Endodermal cell (in vitro differentiated cells): Measurements from ENCODE around the gene RIN3. TPM values are rescaled to one million over a fixed set of nuclear protein-coding genes. Genes with fewer than 3 reads are reported as not detected.
A peak's percentile ranks its signal among the peaks of the same experiment; 100 is the strongest.

Experiments
- DNase-seq: peaks from one replicate; pipeline ENCODE4 v3.0.0-alpha.2; 2017
- H3K27ac ChIP-seq: 2 replicates; pipeline ENCODE4 v1.5.1; 2013; ENCODE audit warnings: mild to moderate bottlenecking, low read depth, low read length, moderate library complexity
- H3K27me3 ChIP-seq: 2 replicates; pipeline ENCODE4 v1.6.1; 2013; ENCODE audit warnings: mild to moderate bottlenecking, low read length, moderate library complexity; ENCODE audit not compliant: insufficient read depth, control insufficient read depth, poor library complexity, severe bottlenecking
- H3K36me3 ChIP-seq: 2 replicates; pipeline ENCODE4 v1.7.0; 2013; ENCODE audit warnings: mild to moderate bottlenecking, low read length, moderate library complexity; ENCODE audit not compliant: control insufficient read depth, insufficient read depth
- H3K4me1 ChIP-seq: one replicate; pipeline ENCODE4 v1.7.0; 2013; ENCODE audit warnings: low read length; ENCODE audit not compliant: control insufficient read depth, insufficient read depth
- H3K4me3 ChIP-seq: 2 replicates; pipeline ENCODE4 v1.5.1; 2013; ENCODE audit warnings: mild to moderate bottlenecking, low read length, moderate library complexity
- H3K9ac ChIP-seq: 2 replicates; pipeline ENCODE4 v1.6.1; 2013; ENCODE audit warnings: mild to moderate bottlenecking, low read length, moderate library complexity; ENCODE audit not compliant: poor library complexity, severe bottlenecking; ENCODE audit errors: extremely low read depth
- H3K9me3 ChIP-seq: 2 replicates; pipeline ENCODE4 v1.6.1; 2013; ENCODE audit warnings: mild to moderate bottlenecking, low read length, moderate library complexity; ENCODE audit not compliant: control insufficient read depth
- H3K27ac Mint-ChIP-seq: 2 replicates; pipeline ENCODE4 v1.8.0; 2020; ENCODE audit warnings: mixed read lengths
- H3K27me3 Mint-ChIP-seq: 2 replicates; pipeline ENCODE4 v1.8.0; 2021; ENCODE audit warnings: mild to moderate bottlenecking, mixed read lengths; ENCODE audit not compliant: insufficient read depth
- H3K36me3 Mint-ChIP-seq: 2 replicates; pipeline ENCODE4 v1.8.0; 2020; ENCODE audit warnings: low read depth, mixed read lengths
- H3K4me1 Mint-ChIP-seq: 2 replicates; pipeline ENCODE4 v1.8.0; 2020; ENCODE audit warnings: mixed read lengths
- H3K4me3 Mint-ChIP-seq: 2 replicates; pipeline ENCODE4 v1.8.0; 2020; ENCODE audit warnings: mild to moderate bottlenecking, moderate library complexity, mixed read lengths
- H3K9me3 Mint-ChIP-seq: 2 replicates; pipeline ENCODE4 v1.8.0; 2020; ENCODE audit warnings: mild to moderate bottlenecking, mixed read lengths
- CTCF ChIP-seq: fragments of 200-600 bp; sonication (generic); conservative IDR thresholded peaks from 2 replicates; pipeline ENCODE4 v1.5.0; 2021; ENCODE audit warnings: antibody characterized with exemption, mild to moderate bottlenecking
- WGBS, 2 experiments: methylation state at CpG; one replicate each; pipeline versions ENCODE4 v1.1.5 to v1.1.7; 2013; ENCODE audit warnings: missing lambda C conversion rate in 2 of 2, mixed read lengths in 1 of 2; ENCODE audit not compliant: insufficient coverage in 1 of 2, insufficient read length in 1 of 2; 5-methylcytosine and 5-hydroxymethylcytosine counted together
- total RNA-seq, 2 donors: library from RNA; stranded (reverse); fragmentation: NEBNext Ultra II Directional in 1 of 2; extraction: Animal tissue kit (Norgen Biotek cat#: 25700) in 1 of 2; gene quantifications; 2 replicates in 1 of 2; 3 replicates in 1 of 2; pipeline ENCODE4 v1.2.1, GENCODE V29; 2021

RIN3 gene
- total RNA-seq, 2 donors from 2014 or later, result 5.2 to 6.0 TPM

GRCh38 chr14:92587700-92588085 is 74.1 kb downstream of the RIN3 start:
- Mint-ChIP-seq H3K27me3 (no peaks in the 10 kb centered on the region), H3K36me3 (peaks cover 3% of the 10 kb centered on the region), H3K4me1 (peaks cover 2% of the 10 kb centered on the region), H3K4me3 (no peak overlapping the region), H3K27ac (no peak overlapping the region), H3K9me3 (peaks cover 5% of the 10 kb centered on the region)
- DNase-seq, result no peak
- no peaks in the 10 kb centered on the region for H3K4me1 ChIP-seq
- no peak for TF ChIP-seq CTCF
- no peaks in the 10 kb centered on the region for H3K27me3 ChIP-seq
- no peaks in the 10 kb centered on the region for H3K36me3 ChIP-seq
- H3K9ac ChIP-seq, result no peak overlapping the region
- H3K9me3 ChIP-seq, result no peaks in the 10 kb centered on the region
- no peak overlapping the region for H3K27ac ChIP-seq
- H3K4me3 ChIP-seq, result no peak overlapping the region
- 80 to 94% methylated on average over 2 of the region's 2 CpGs for WGBS, 2 experiments

GRCh38 chr14:92589213-92589852 is 75.8 kb downstream of the RIN3 start:
- no peaks in the 10 kb centered on the region for H3K4me1 ChIP-seq

GRCh38 chr14:92590176-92590575 is 76.6 kb downstream of the RIN3 start:
- no peak overlapping the region for H3K4me3 Mint-ChIP-seq
- H3K36me3 Mint-ChIP-seq, result no peaks in the 10 kb centered on the region
- Histone ChIP-seq H3K4me1 (no peaks in the 10 kb centered on the region), H3K9ac (no peak overlapping the region), H3K4me3 (no peak overlapping the region), H3K27ac (no peak overlapping the region), H3K36me3 (no peaks in the 10 kb centered on the region), H3K9me3 (no peaks in the 10 kb centered on the region), H3K27me3 (no peaks in the 10 kb centered on the region)
- peaks cover 2% of the 10 kb centered on the region for H3K4me1 Mint-ChIP-seq
- no peak for TF ChIP-seq CTCF
- no peaks in the 10 kb centered on the region for H3K27me3 Mint-ChIP-seq
- no peak for DNase-seq
- WGBS, 2 experiments, result 72 to 96% methylated on average over 2 of the region's 2 CpGs
- H3K9me3 Mint-ChIP-seq, result no peaks in the 10 kb centered on the region
- no peak overlapping the region for H3K27ac Mint-ChIP-seq

More at GRCh38 chr14:92589213-92589852, 75.8 kb downstream of the RIN3 start:
- Histone ChIP-seq H3K27ac (no peak overlapping the region), H3K9me3 (no peaks in the 10 kb centered on the region), H3K27me3 (no peaks in the 10 kb centered on the region), H3K4me3 (no peak overlapping the region), H3K36me3 (no peaks in the 10 kb centered on the region), H3K9ac (no peak overlapping the region)
- WGBS, 2 experiments, result 86 to 87% methylated on average over 4 to 5 of the region's 5 CpGs
- Mint-ChIP-seq H3K27me3 (no peaks in the 10 kb centered on the region), H3K27ac (no peak overlapping the region), H3K36me3 (no peaks in the 10 kb centered on the region), H3K9me3 (no peaks in the 10 kb centered on the region), H3K4me3 (no peak overlapping the region), H3K4me1 (peaks cover 2% of the 10 kb centered on the region)
- DNase-seq, result no peak
- TF ChIP-seq CTCF, result peak; percentile 64
